Measurements from ENCODE around the gene RSPO3.

- TF ChIP-seq CTCF (IDR thresholded peaks at IDR 0.05) (no peak), POLR2A (IDR thresholded peaks at IDR 0.05) (no peak)
These were observed 3.1 kb downstream of the RSPO3 start for GRCh38 chr6:127121637-127121960.

Measured in lower leg skin (tissue), 3 donors.